HFF-Myc (cell line): ENCODE results near the gene GALR2.
"Not testable (repeated sequence)": the region's sequence is repeated elsewhere in the genome, so short reads cannot be mapped to it uniquely, and the experiment has no call there.

Experiments used
- DNase-seq: peaks from one replicate; pipeline ENCODE4 v3.0.0-alpha.2; 2011; ENCODE audit warnings: low read depth; ENCODE audit errors: extremely low read depth
- H3K4me3 ChIP-seq: replicated peaks from 2 replicates; pipeline ENCODE4 v1.5.1; 2011; ENCODE audit warnings: low read depth, mild to moderate bottlenecking, control low read depth, low read length
- TF ChIP-seq, protein P1 (sequence below): IDR thresholded peaks from 2 replicates; pipeline ENCODE4 v1.5.1; 2012; ENCODE audit warnings: mild to moderate bottlenecking, low read depth, low read length, control low read depth; ENCODE audit errors: missing control alignments

GALR2 gene

DNA sequence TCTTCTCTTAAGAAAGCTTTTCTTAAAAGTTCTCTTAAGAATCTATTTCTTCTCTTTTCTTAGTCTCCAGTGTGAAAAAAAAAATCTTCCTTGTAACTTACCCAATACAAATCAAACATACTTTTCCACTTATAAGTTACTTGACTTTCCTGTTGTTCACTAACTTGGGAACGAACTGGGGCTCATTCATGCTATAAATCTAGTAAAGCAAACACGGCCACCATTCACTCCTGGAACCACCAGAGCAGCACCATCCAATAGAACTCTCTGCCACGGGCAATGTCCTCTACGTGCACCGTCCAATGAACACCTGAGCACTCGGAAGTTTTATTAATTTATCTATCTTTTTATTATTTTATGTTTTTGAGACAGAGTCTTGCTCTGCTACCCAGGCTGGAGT lies 23.0 kb upstream of the GALR2 start:
- TF ChIP-seq, protein P1, sequence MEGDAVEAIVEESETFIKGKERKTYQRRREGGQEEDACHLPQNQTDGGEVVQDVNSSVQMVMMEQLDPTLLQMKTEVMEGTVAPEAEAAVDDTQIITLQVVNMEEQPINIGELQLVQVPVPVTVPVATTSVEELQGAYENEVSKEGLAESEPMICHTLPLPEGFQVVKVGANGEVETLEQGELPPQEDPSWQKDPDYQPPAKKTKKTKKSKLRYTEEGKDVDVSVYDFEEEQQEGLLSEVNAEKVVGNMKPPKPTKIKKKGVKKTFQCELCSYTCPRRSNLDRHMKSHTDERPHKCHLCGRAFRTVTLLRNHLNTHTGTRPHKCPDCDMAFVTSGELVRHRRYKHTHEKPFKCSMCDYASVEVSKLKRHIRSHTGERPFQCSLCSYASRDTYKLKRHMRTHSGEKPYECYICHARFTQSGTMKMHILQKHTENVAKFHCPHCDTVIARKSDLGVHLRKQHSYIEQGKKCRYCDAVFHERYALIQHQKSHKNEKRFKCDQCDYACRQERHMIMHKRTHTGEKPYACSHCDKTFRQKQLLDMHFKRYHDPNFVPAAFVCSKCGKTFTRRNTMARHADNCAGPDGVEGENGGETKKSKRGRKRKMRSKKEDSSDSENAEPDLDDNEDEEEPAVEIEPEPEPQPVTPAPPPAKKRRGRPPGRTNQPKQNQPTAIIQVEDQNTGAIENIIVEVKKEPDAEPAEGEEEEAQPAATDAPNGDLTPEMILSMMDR: no peak
- no peak overlapping the region for H3K4me3 ChIP-seq
- DNase-seq: no peak

DNA sequence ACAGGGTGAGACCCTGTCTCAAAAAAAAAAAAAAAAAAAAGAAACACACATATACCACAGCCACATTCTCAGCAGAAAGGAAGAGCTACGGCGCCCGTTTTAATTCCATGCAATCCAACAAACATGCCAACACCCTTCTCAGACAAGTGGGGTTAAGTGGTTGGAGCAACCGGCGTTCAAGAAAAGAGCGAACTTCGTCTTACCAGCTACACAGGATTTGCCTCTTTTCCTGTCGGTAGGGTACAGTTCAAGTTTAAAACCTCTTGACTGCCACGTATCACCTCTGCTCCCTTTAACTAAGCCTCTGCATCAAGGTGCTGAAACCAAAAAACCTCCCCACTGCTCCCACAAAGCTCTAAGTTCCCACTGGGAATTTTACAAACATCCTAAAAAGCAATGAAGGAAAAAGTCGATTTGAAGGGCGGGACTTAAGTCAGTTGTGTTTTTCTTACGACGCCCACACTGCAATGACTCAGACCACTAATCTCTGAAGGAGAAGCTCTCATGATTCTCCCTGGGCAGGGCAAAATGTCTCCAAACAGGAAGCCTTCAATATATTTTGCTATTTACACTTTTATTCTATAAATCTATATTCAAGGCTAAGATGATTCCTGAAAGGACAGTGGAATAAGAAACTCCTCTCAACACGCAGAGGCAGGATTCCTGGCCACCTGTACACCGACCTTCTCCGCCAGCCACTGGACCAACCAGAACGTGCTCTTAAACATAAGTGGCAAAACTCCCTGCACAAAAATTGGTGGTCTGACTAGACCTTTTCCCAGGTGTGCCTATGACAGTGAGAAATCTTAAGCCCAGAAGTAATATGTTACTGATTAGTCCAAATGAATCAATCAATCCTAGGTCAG lies 21.1 kb upstream of the GALR2 start:
- no peak overlapping the region for H3K4me3 ChIP-seq
- DNase-seq: no peak
- TF ChIP-seq, protein P1: no peak

DNA sequence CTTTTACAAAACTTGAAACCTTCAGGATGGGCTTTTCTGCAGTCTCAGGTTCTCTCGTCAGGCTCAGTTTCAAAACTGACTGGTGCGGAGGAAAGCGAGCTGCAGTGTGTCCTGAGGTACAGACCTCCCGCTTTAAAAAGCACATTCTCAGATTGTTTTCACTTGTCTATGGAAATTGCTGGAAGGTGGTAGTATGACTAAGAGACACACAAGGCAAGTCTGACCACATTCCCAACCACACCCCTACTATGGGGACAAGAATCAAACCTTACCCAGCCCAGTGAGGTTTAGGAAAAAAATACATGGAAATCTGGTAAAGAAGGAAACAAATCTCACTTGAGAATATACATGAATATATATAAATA lies 20.5 kb upstream of the GALR2 start:
- DNase-seq: no peak
- TF ChIP-seq, protein P1: no peak
- no peak overlapping the region for H3K4me3 ChIP-seq

DNA sequence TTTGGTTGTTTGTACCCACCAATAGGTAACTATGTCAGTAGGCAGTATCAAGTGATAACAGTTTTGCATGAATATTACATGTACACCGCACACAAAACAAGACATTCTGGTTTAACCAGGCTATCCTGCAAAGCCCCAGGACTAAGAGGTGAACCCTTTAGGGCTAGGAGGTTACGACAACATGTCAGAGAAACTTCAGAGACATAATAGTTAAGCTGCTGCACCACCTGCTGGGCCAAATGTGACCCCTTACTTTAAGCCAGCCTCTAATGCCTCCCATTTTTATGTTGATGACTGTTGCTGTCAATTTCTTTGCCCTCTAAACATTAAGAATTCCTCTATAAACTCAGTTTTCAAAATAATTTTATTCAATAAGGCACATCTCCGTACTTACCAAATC lies 17.7 kb upstream of the GALR2 start:
- TF ChIP-seq, protein P1: no peak

DNA sequence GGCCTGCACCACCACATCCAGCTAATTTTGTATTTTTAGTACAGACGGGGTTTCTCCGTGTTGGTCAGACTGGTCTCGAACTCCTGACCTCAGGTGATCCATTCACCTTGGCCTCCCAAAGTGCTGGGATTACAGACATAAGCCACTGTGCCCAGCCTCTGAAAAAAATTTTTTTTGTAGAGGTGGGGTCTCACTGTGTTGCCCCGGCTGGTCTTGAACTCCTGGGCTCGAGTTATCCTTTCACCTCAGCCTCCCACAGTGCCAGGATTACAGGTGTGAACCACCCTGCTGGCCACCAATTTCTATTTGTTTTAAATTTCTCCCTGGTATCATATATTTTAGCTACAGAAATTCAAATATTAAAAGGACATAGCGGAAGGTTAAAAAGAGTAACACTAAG lies 16.3 kb upstream of the GALR2 start:
- H3K4me3 ChIP-seq, DNase-seq: not testable (repeated sequence)

More for the DNA sequence above, 17.7 kb upstream of the GALR2 start:
- no peak for DNase-seq
- no peak overlapping the region for H3K4me3 ChIP-seq

DNA sequence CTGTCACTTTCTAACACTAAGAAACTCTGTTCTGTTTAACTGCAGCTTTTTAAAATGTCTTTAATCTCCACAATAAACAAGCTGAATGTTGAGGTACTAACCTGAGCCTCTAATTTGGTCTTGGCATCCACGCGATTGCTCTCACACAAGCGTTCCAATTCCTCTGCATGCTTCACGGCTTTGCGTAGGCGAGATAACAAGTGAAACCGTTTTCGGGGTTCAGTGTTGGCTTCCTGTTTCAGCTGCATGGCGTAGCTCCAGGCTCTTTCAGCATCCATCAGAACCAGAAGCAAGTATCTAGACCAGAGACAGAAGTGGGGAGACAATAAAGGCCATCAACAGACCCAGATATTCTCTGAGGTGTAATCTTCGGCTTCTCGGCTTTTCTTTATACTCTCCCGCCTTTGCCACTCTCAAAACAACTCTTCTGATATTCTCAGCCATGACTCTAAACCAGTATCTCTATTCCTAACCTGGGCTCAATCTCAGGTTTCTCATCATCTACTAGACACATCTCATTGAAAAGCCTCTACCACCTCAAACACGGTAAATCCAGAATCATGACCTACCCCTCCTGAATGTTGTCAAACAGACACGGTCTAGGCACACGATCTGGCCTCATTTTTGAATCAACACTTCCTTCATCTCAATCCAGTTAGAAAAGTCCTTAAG lies 10.6 kb upstream of the GALR2 start:
- no peak for DNase-seq
- H3K4me3 ChIP-seq: no peak overlapping the region
- TF ChIP-seq, protein P1: no peak

DNA sequence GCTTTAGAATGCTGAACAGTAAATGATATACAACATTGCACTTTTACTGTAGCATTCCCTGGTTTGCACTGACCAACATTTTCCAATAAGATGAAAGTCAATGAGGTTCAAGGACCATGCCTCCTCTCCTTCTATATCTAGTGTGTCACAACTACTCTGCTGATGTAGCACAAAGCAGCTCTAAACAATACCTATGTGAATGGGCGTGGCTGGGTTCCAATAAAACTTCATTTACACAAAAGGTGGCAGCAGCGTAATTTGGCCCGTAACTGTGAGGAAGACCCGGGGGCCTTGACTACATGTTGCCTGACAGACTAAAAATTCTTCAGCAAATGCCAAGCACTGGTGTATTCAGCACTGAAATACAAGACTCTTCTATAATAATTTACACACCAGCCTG lies 8.8 kb upstream of the GALR2 start:
- TF ChIP-seq, protein P1: no peak
- H3K4me3 ChIP-seq: no peak overlapping the region

More for the DNA sequence above, 8.8 kb upstream of the GALR2 start:
- no peak for DNase-seq
